HG03095 (cell line): Measurements from ENCODE around the gene CPA3.

ENCODE experiments used
- ATAC-seq: cut with Tn5 transposase; IDR thresholded peaks from one replicate; pipeline ENCODE4 v1.9.1; 2021; ENCODE audit warnings: moderate library complexity; ENCODE audit not compliant: unreplicated experiment

The CPA3 gene

GRCh38 chr3:148857316-148857715 lies 7.8 kb upstream of the CPA3 start:
- no peak for ATAC-seq

GRCh38 chr3:148861277-148861869 lies 3.7 kb upstream of the CPA3 start:
- ATAC-seq, result no peak

GRCh38 chr3:148863297-148863696 lies 1.8 kb upstream of the CPA3 start:
- ATAC-seq, result no peak

- no peak for ATAC-seq
These were observed 1.3 kb upstream of the CPA3 start for GRCh38 chr3:148863814-148864213.

GRCh38 chr3:148866261-148866660 lies 1.2 kb downstream of the CPA3 start:
- no peak for ATAC-seq

- no peak for ATAC-seq
These were observed 8.3 kb downstream of the CPA3 start for GRCh38 chr3:148873270-148873927.

- no peak for ATAC-seq
These were observed 8.9 kb downstream of the CPA3 start for GRCh38 chr3:148873977-148874376.

GRCh38 chr3:148878095-148878494 lies 13.0 kb downstream of the CPA3 start:
- no peak for ATAC-seq

GRCh38 chr3:148879256-148879655 lies 14.2 kb downstream of the CPA3 start:
- no peak for ATAC-seq

- ATAC-seq, result no peak
These were observed 15.6 kb downstream of the CPA3 start for GRCh38 chr3:148880681-148881080.

GRCh38 chr3:148881286-148881685 lies 16.2 kb downstream of the CPA3 start:
- no peak for ATAC-seq

GRCh38 chr3:148882288-148882687 lies 17.2 kb downstream of the CPA3 start:
- ATAC-seq, result no peak

- ATAC-seq, result no peak
These were observed 18.1 kb downstream of the CPA3 start for GRCh38 chr3:148883163-148883562.

- ATAC-seq, result no peak
These were observed 19.2 kb downstream of the CPA3 start for GRCh38 chr3:148884261-148884660.

GRCh38 chr3:148889828-148890227 lies 24.7 kb downstream of the CPA3 start:
- no peak for ATAC-seq

GRCh38 chr3:148896062-148896461 lies 31.0 kb downstream of the CPA3 start:
- no peak for ATAC-seq

GRCh38 chr3:148901987-148902791 lies 37.1 kb downstream of the CPA3 start:
- ATAC-seq, result no peak

- ATAC-seq, result no peak
These were observed 37.9 kb downstream of the CPA3 start for GRCh38 chr3:148903022-148903442.

GRCh38 chr3:148903941-148904340 lies 38.8 kb downstream of the CPA3 start:
- no peak for ATAC-seq

GRCh38 chr3:148906667-148907066 lies 41.6 kb downstream of the CPA3 start:
- ATAC-seq, result no peak

- ATAC-seq, result no peak
These were observed 46.1 kb downstream of the CPA3 start for GRCh38 chr3:148911173-148911572.

- no peak for ATAC-seq
These were observed 46.5 kb downstream of the CPA3 start for GRCh38 chr3:148911592-148911991.
